WTC11 (cell line): Measurements from ENCODE around the gene EPB41L4B. TPM values are rescaled to one million over a fixed set of nuclear protein-coding genes. Genes with fewer than 3 reads are reported as not detected.

Experiments
- ATAC-seq: fragments of 200-7000 bp; cut with Tn5 transposase; 2 replicates; pipeline ENCODE4 v1.10.0; 2021; ENCODE audit warnings: mild to moderate bottlenecking, moderate library complexity
- CTCF ChIA-PET: fragments of 300-600 bp; sonication (Branson Sonifier 250); formaldehyde crosslinking; loops from one replicate; lab custom pipeline; 2021; ENCODE audit warnings: antibody characterized with exemption; lab: Charles Lee
- POLR2A ChIA-PET: fragments of 350-600 bp; sonication (Branson Sonifier 250); formaldehyde crosslinking; loops from one replicate; lab custom pipeline; 2021; ENCODE audit warnings: antibody characterized with exemption; lab: Charles Lee
- DNase-seq: peaks from one replicate; pipeline ENCODE4 v3.0.0; 2021; ENCODE audit warnings: low spot score
- H3K27ac Mint-ChIP-seq: 2 replicates; pipeline ENCODE4 v1.8.0; 2021; ENCODE audit warnings: mixed read lengths
- H3K27me3 Mint-ChIP-seq: 2 replicates; pipeline ENCODE4 v1.8.0; 2021; ENCODE audit warnings: low read depth, mild to moderate bottlenecking, moderate library complexity, mixed read lengths
- H3K36me3 Mint-ChIP-seq: 2 replicates; pipeline ENCODE4 v1.8.0; 2021; ENCODE audit warnings: mixed read lengths
- H3K4me1 Mint-ChIP-seq: 2 replicates; pipeline ENCODE4 v1.8.0; 2022; ENCODE audit warnings: mixed read lengths
- H3K4me3 Mint-ChIP-seq: 2 replicates; pipeline ENCODE4 v1.8.0; 2021; ENCODE audit warnings: mild to moderate bottlenecking, moderate library complexity, mixed read lengths
- H3K9me3 Mint-ChIP-seq: 2 replicates; pipeline ENCODE4 v1.8.0; 2021; ENCODE audit warnings: mixed read lengths
- ATF2 ChIP-seq: sonication (generic); formaldehyde crosslinking; IDR thresholded peaks from 2 replicates; pipeline ENCODE4 v1.8.1; 2022; ENCODE audit warnings: low read depth, missing genetic modification reagents, borderline replicate concordance
- CREM ChIP-seq: sonication (generic); formaldehyde crosslinking; IDR thresholded peaks from 2 replicates; pipeline ENCODE4 v1.8.1; 2022; ENCODE audit warnings: mild to moderate bottlenecking, missing genetic modification reagents, moderate library complexity
- E2F1 ChIP-seq: sonication (generic); formaldehyde crosslinking; IDR thresholded peaks from 2 replicates; pipeline ENCODE4 v1.8.0; 2022; ENCODE audit warnings: mild to moderate bottlenecking, missing genetic modification reagents
- EMX1 ChIP-seq: fragments of 250-450 bp; sonication (Bioruptor Pico); IDR thresholded peaks from 2 replicates; pipeline ENCODE4 v1.8.0; 2021; ENCODE audit warnings: mild to moderate bottlenecking
- FOXJ3 ChIP-seq: sonication (generic); formaldehyde crosslinking; IDR thresholded peaks from 2 replicates; pipeline ENCODE4 v1.9.0; 2021; ENCODE audit warnings: missing genetic modification reagents, mild to moderate bottlenecking, borderline replicate concordance
- FOXK1 ChIP-seq: sonication (generic); formaldehyde crosslinking; IDR thresholded peaks from 2 replicates; pipeline ENCODE4 v1.8.0; 2022; ENCODE audit warnings: mild to moderate bottlenecking, moderate library complexity, missing genetic modification reagents
- GTF2I ChIP-seq: fragments of 250-450 bp; sonication (Bioruptor Pico); conservative IDR thresholded peaks from 2 replicates; pipeline ENCODE4 v1.4.0; 2021; ENCODE audit warnings: mild to moderate bottlenecking
- HMGXB4 ChIP-seq: sonication (generic); formaldehyde crosslinking; IDR thresholded peaks from 2 replicates; pipeline ENCODE4 v1.8.1; 2023; ENCODE audit warnings: mild to moderate bottlenecking, moderate library complexity, missing genetic modification reagents
- IRF2 ChIP-seq: sonication (generic); formaldehyde crosslinking; IDR thresholded peaks from 2 replicates; pipeline ENCODE4 v1.8.0; 2022; ENCODE audit warnings: low read depth, missing genetic modification reagents, borderline replicate concordance
- MAX ChIP-seq: sonication (generic); formaldehyde crosslinking; IDR thresholded peaks from 2 replicates; pipeline ENCODE4 v1.8.0; 2022; ENCODE audit warnings: mild to moderate bottlenecking, missing genetic modification reagents
- MYBL2 ChIP-seq: sonication (generic); formaldehyde crosslinking; IDR thresholded peaks from 2 replicates; pipeline ENCODE4 v1.8.1; 2023; ENCODE audit warnings: mild to moderate bottlenecking, moderate library complexity, missing genetic modification reagents
- NFATC4 ChIP-seq: fragments of 250-450 bp; sonication (Bioruptor Pico); IDR thresholded peaks from 2 replicates; pipeline ENCODE4 v1.9.0; 2021; ENCODE audit warnings: mild to moderate bottlenecking
- PREB ChIP-seq: sonication (generic); formaldehyde crosslinking; IDR thresholded peaks from 2 replicates; pipeline ENCODE4 v1.8.1; 2022; ENCODE audit warnings: mild to moderate bottlenecking, missing genetic modification reagents, moderate library complexity, borderline replicate concordance
- PRRX2 ChIP-seq: fragments of 250-450 bp; sonication (Bioruptor Pico); IDR thresholded peaks from 2 replicates; pipeline ENCODE4 v1.8.0; 2021; ENCODE audit warnings: mild to moderate bottlenecking
- SP1 ChIP-seq: sonication (generic); formaldehyde crosslinking; conservative IDR thresholded peaks from 2 replicates; pipeline ENCODE4 v1.8.1; 2022; ENCODE audit warnings: missing genetic modification reagents
- TEAD4 ChIP-seq: sonication (generic); formaldehyde crosslinking; IDR thresholded peaks from 2 replicates; pipeline ENCODE4 v1.8.0; 2022; ENCODE audit warnings: mild to moderate bottlenecking, missing genetic modification reagents
- ZMAT4 ChIP-seq: fragments of 250-450 bp; sonication (Bioruptor Pico); IDR thresholded peaks from 2 replicates; pipeline ENCODE4 v1.9.0; 2021; ENCODE audit warnings: mild to moderate bottlenecking
- ZNF232 ChIP-seq: sonication (generic); formaldehyde crosslinking; IDR thresholded peaks from 2 replicates; pipeline ENCODE4 v1.8.0; 2022; ENCODE audit warnings: mild to moderate bottlenecking, missing genetic modification reagents
- ZNF532 ChIP-seq: fragments of 250-450 bp; sonication (Bioruptor Pico); IDR thresholded peaks from 2 replicates; pipeline ENCODE4 v1.9.0; 2021; ENCODE audit warnings: mild to moderate bottlenecking, borderline replicate concordance
- ZNF671 ChIP-seq: fragments of 250-450 bp; sonication (Bioruptor Pico); IDR thresholded peaks from 2 replicates; pipeline ENCODE4 v1.8.0; 2021; ENCODE audit warnings: mild to moderate bottlenecking
- ZSCAN18 ChIP-seq: fragments of 250-450 bp; sonication (Bioruptor Pico); IDR thresholded peaks from 2 replicates; pipeline ENCODE4 v2.1.2; 2022; ENCODE audit warnings: mild to moderate bottlenecking, moderate library complexity
- total RNA-seq: library from RNA; stranded (reverse); gene quantifications from 3 replicates; pipeline ENCODE4 v1.2.3, GENCODE V29; 2021

EPB41L4B gene
- total RNA-seq, 1 experiment from 2014 or later: 20.0 TPM

GRCh38 chr9:109182940-109183798 is 137.7 kb downstream of the EPB41L4B start:
- H3K4me1 Mint-ChIP-seq: peaks cover 3% of the 10 kb centered on the region; the same call in 1 of the 2 replicates
- POLR2A ChIA-PET: interaction anchor here (0.6 to 1.3 kb wide), 4 partner anchors 9 to 227 kb away, joined by 3 to 9 read pairs (median 4); partner anchors contain the start of gene FRRS1L
- TF ChIP-seq GTF2I (CRISPR knock-in tag) (no peak), MAX (CRISPR knock-in tag) (peak; percentile 47; the same call in 1 of the 2 replicates), ZNF532 (CRISPR knock-in tag) (no peak), IRF2 (no peak), HMGXB4 (CRISPR knock-in tag) (0 out of 2 replicates have a peak, but pooled peaks have one; percentile 12), E2F1 (CRISPR knock-in tag) (no peak), ZNF232 (CRISPR knock-in tag) (no peak), ATF2 (CRISPR knock-in tag) (no peak), EMX1 (CRISPR knock-in tag) (no peak), ZSCAN18 (CRISPR knock-in tag) (no peak), ZMAT4 (no peak), ZNF671 (CRISPR knock-in tag) (no peak), CREM (no peak), FOXJ3 (CRISPR knock-in tag) (no peak), PRRX2 (CRISPR knock-in tag) (0 out of 2 replicates have a peak, but pooled peaks have one; percentile 7), PREB (CRISPR knock-in tag) (no peak), MYBL2 (CRISPR knock-in tag) (no peak), FOXK1 (CRISPR knock-in tag) (no peak), SP1 (CRISPR knock-in tag) (no peak), NFATC4 (no peak), TEAD4 (no peak)

More at GRCh38 chr9:109182940-109183798, 137.7 kb downstream of the EPB41L4B start:
- H3K9me3 Mint-ChIP-seq: no peaks in the 10 kb centered on the region
- ATAC-seq: peak; percentile 77
- peak; percentile 64 for DNase-seq
- H3K27me3 Mint-ChIP-seq: no peaks in the 10 kb centered on the region
- no peaks in the 10 kb centered on the region for H3K36me3 Mint-ChIP-seq
- peak overlapping the region; percentile 4; the same call in 1 of the 2 replicates for H3K27ac Mint-ChIP-seq
- H3K4me3 Mint-ChIP-seq: no peak overlapping the region
- CTCF ChIA-PET: interaction anchor here (0.6 to 2.8 kb wide), 51 partner anchors 9 to 814 kb away, joined by 3 to 58 read pairs (median 4); partner anchors contain the start of genes FRRS1L and TMEM245
